Brain microvascular endothelial cell (primary cell): ENCODE data around the gene RBP4.

Experiments used
- DNase-seq: peaks from one replicate; pipeline ENCODE4 v3.0.0-alpha.2; 2020
- H3K27ac ChIP-seq: fragments of 250-450 bp; sonication (Bioruptor Pico); 2 replicates; pipeline ENCODE4 v1.5.1; 2020; ENCODE audit warnings: mild to moderate bottlenecking, moderate library complexity
- H3K27me3 ChIP-seq: fragments of 250-450 bp; sonication (Bioruptor Pico); replicated peaks from 2 replicates; pipeline ENCODE4 v1.5.1; 2020; ENCODE audit warnings: mild to moderate bottlenecking
- H3K36me3 ChIP-seq: fragments of 250-450 bp; sonication (Bioruptor Pico); replicated peaks from 2 replicates; pipeline ENCODE4 v1.5.1; 2020; ENCODE audit warnings: mild to moderate bottlenecking
- H3K4me3 ChIP-seq: 2 replicates; pipeline ENCODE4 v1.5.1; 2011; ENCODE audit warnings: low read depth, mild to moderate bottlenecking, control low read depth, low read length, moderate library complexity
- in situ Hi-C: cut with HindIII; loops from 2 replicates; pipeline ENCODE4 v1.10.0; 2017; ENCODE audit warnings: low sequenced_read_pairs, low pct_ligation_motif_present
- TF ChIP-seq, protein P1 (sequence below): IDR thresholded peaks from 2 replicates; pipeline ENCODE4 v1.5.1; 2011; ENCODE audit warnings: low read depth, mild to moderate bottlenecking, moderate library complexity, low read length, control low read depth, inconsistent platforms; ENCODE audit errors: missing control alignments

The RBP4 gene

GRCh38 chr10:93599778-93600177, 1.3 kb downstream of the RBP4 start:
- H3K27me3 ChIP-seq, result peaks cover 22% of the 10 kb centered on the region
- TF ChIP-seq, protein P1, sequence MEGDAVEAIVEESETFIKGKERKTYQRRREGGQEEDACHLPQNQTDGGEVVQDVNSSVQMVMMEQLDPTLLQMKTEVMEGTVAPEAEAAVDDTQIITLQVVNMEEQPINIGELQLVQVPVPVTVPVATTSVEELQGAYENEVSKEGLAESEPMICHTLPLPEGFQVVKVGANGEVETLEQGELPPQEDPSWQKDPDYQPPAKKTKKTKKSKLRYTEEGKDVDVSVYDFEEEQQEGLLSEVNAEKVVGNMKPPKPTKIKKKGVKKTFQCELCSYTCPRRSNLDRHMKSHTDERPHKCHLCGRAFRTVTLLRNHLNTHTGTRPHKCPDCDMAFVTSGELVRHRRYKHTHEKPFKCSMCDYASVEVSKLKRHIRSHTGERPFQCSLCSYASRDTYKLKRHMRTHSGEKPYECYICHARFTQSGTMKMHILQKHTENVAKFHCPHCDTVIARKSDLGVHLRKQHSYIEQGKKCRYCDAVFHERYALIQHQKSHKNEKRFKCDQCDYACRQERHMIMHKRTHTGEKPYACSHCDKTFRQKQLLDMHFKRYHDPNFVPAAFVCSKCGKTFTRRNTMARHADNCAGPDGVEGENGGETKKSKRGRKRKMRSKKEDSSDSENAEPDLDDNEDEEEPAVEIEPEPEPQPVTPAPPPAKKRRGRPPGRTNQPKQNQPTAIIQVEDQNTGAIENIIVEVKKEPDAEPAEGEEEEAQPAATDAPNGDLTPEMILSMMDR, result no peak
- DNase-seq, result no peak
- no peak overlapping the region for H3K27ac ChIP-seq
- in situ Hi-C loops, result no loop called here
- H3K36me3 ChIP-seq, result no peaks in the 10 kb centered on the region
- H3K4me3 ChIP-seq, result no peak overlapping the region

DNA sequence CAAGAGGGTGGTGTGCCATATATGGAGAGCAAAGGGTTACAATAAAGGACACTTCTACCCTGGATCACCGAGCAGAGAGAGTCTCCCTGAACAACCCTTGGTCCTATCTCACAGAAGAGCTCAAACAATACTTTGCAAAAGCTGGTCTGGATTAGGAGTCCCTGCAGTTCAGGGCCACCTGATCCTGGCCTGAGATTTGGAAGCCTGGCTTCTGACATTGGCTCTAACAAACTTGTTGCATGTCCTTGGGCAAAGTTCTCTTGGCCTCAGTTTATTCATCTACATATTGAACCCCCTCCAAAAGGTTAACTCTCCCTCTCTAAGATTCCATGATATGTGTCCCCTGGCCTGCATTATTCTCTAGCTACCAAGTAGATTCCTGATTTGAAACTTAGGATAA, 1.7 kb downstream of the RBP4 start:
- Histone ChIP-seq H3K27me3 (peaks cover 22% of the 10 kb centered on the region), H3K27ac (no peak overlapping the region), H3K36me3 (no peaks in the 10 kb centered on the region), H3K4me3 (no peak overlapping the region)
- TF ChIP-seq, protein P1, result no peak
- no peak for DNase-seq
- in situ Hi-C loops, result no loop called here

- no peak for DNase-seq
- Histone ChIP-seq H3K27ac (no peak overlapping the region), H3K36me3 (no peaks in the 10 kb centered on the region), H3K27me3 (peaks cover 22% of the 10 kb centered on the region), H3K4me3 (no peak overlapping the region)
- TF ChIP-seq, protein P1, result no peak
- in situ Hi-C loops, result no loop called here
Observed at GRCh38 chr10:93598157-93598556, 2.9 kb downstream of the RBP4 start.

- H3K27me3 ChIP-seq, result peaks cover 16% of the 10 kb centered on the region
- TF ChIP-seq, protein P1, result no peak
- in situ Hi-C loops, result no loop called here
Observed at GRCh38 chr10:93597075-93597599, 3.9 kb downstream of the RBP4 start.

GRCh38 chr10:93596539-93596938, 4.5 kb downstream of the RBP4 start:
- H3K27me3 ChIP-seq, result peaks cover 10% of the 10 kb centered on the region

More at GRCh38 chr10:93597075-93597599, 3.9 kb downstream of the RBP4 start:
- H3K4me3 ChIP-seq, result no peak overlapping the region
- no peak for DNase-seq
- no peaks in the 10 kb centered on the region for H3K36me3 ChIP-seq
- no peak overlapping the region for H3K27ac ChIP-seq

More at GRCh38 chr10:93596539-93596938, 4.5 kb downstream of the RBP4 start:
- no peak overlapping the region for H3K27ac ChIP-seq
- in situ Hi-C loops, result no loop called here
- DNase-seq, result no peak
- no peak overlapping the region for H3K4me3 ChIP-seq
- TF ChIP-seq, protein P1, result peak; percentile 17
- H3K36me3 ChIP-seq, result no peaks in the 10 kb centered on the region
